NCI-H748 (cell line): ENCODE data around the gene ADGRD2.
"Not testable (repeated sequence)": the region's sequence is repeated elsewhere in the genome, so short reads cannot be mapped to it uniquely, and the experiment has no call there.

Experiments used
- DNase-seq: peaks from one replicate; lab custom pipeline; 2025; ENCODE audit not compliant: unreplicated experiment; lab: John Stamatoyannopoulos, UW

ADGRD2 gene

GRCh38 chr9:124450241-124450924 lies at the start of gene ADGRD2:
Gene ADGRD2 (plus strand): TSS chr9:124450451. CDS start chr9:124451667, 1,216 bp downstream.
- DNase-seq = peak; percentile 68

- DNase-seq = no peak
These were observed 47.0 kb upstream of the ADGRD2 start for GRCh38 chr9:124403246-124403645.

DNA sequence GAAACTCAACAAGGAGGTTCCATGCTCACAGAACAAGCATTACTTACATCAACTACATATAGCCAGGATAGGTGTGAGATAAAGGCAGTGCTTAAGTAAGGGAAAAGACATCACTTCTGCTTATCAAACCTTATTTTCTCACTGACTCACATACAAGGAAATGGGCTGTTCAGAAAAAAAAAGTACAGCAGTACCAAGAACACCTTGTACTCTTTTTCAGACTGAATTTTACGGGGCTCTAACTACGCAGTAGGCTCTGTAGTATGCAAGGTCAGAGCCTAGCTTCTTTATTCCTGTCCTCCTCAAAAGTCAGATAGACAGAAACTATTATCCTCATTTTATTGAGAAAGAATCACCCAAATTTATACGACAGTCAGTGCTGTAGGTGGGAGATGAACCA lies 40.8 kb upstream of the ADGRD2 start:
- DNase-seq = no peak

DNA sequence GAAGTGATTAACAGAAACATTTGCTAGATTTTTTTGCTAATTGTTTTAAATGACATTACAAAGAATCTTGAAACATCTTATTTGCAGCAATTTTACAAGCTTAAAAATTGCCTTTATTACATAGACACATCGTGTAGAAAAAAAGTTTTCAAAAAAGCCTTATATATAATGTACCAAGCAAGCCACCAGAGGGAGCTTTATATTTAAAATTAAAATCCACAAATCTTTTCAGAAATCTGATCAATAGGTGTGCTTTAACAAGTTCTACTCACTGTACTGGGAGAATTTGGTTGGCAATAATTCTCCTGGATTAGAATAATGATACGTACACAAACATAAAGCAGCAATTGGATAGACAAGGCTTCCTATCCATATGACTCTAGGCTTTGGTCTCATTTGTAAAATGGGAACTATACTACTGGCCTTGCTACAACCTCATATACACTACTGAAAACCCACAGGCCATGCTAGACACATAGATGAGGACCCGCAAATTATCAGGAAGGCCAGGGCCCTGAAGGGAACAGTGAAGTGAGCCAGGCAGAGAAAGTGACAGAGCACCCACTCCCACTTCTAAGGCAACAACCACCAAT lies 39.8 kb upstream of the ADGRD2 start:
- DNase-seq = no peak

GRCh38 chr9:124411514-124412227 lies 38.6 kb upstream of the ADGRD2 start:
- DNase-seq = no peak

GRCh38 chr9:124412228-124412575 lies 38.0 kb upstream of the ADGRD2 start:
- DNase-seq = no peak

DNA sequence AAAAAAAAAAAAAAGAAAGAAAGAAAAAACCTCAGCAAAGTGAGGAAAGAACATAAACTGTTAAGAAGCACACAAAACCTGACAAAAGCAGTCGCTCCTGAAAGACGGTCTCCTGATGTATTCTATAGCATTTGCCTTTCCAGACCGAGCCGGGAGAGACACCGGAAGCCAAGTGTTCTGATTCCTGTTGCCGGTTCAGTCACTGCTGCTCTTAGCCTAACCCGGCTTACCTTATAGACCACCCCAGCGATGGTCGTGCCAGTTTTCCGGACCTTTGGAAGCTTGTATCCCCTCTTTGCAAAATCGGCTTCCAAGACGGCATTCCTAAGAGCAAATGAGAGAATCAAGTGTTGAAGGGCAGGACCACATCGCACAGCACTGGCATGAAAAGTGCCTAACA lies 35.6 kb upstream of the ADGRD2 start:
- DNase-seq = no peak

DNA sequence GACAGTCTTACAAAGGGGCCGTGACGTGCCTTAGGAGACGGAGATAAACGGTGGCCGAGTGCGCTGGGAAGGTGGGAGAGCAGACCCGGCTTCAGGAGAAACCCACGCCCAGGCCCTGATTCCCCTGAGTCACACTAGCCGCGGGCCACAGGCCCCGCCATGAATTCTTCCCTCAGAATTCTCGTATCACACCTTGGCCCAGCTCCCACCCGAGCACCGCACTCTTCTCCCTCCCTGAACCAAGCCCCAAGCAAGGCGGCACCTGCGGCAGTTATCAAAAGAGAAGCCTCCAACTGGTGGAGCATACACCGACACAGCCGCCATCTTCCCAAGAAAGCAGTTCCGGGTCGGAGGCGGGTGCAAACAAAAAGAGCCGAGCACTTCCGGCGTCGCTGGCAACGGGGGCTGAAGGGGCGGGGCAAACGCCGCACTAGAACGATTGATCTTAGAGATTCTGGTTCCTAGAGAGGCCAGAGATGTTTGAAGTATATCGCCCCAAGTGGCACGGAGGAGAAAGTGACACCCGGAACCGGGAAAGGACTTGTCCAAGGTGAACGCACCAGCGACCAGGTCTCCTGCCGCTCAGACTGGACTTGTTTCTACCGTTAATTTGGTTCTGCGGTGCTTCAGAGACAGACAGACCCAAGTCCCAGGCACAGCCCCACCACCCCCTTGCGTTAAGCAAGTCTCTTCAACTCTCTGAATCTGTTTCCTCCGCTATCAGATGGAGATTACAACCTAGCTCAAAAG lies 35.0 kb upstream of the ADGRD2 start, which contains the start of gene PSMB7:
TSS of gene PSMB7 (minus strand) at position 341 of the 750 bp plus-strand sequence. CDS start at position 324, 17 bp downstream.
- DNase-seq = peak; percentile 98

GRCh38 chr9:124415852-124416484 lies 34.3 kb upstream of the ADGRD2 start:
- peak; percentile 28 for DNase-seq

DNA sequence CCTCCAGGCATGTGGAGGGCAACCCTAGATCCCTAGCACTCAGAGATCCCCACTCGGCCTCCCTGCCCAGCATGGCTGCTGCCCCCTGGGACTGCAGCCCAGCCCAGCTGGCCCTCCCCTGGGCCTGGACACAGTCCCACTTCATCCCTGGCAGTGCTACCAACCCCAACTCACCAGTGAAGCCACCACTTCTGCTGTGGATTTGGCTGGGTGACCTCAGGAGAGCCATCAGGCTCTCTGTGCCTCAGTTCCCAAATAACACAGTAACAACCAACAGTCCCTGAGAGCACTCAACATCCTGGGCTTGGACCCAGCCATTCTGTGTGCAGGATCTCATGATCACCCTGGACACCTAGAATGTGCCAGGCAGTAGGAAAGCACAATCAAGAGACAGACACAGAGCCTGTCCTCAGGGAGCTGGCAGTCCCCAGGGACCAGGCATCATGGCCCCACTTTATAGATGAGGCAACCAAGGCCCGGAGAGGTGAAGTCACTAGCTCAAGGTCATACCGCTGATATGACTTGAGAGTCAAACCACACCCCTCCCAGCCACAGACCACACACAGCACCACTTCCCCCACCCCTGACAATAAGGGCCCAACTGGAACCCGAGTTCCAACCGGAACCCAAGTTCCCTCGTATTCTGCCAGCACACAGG lies 30.3 kb upstream of the ADGRD2 start:
- DNase-seq = no peak

DNA sequence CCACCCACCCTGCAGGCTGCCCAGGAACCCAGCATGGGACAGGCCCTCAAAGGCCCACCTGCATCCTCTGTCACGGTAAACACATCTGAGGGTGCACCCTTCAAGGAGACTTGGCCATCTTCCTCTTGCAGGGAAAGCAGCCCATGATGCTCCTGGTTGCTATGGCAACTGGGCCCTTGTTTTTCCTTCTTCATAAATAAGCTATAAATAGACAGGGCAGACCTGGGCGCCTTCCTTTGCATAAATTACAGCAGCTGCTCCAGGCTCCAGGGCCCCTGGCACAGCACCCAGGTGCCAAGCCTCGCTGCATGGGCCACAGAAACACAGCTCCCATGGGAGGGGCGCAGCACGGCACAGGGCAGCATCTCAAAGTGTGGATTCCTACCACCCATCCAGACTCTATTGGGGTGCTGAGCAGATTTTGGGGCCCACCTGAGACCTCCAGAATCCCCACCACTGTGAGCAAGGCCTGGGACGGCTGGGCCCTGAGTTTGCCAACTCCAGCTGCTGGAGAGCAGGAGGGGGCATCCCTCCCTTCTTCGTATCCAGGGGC lies 29.2 kb upstream of the ADGRD2 start:
- peak; percentile 54 for DNase-seq

GRCh38 chr9:124423155-124423554 lies 27.1 kb upstream of the ADGRD2 start:
- no peak for DNase-seq

GRCh38 chr9:124423591-124423990 lies 26.7 kb upstream of the ADGRD2 start:
- DNase-seq = no peak

GRCh38 chr9:124425733-124426132 lies 24.5 kb upstream of the ADGRD2 start:
- DNase-seq = not testable (repeated sequence)

DNA sequence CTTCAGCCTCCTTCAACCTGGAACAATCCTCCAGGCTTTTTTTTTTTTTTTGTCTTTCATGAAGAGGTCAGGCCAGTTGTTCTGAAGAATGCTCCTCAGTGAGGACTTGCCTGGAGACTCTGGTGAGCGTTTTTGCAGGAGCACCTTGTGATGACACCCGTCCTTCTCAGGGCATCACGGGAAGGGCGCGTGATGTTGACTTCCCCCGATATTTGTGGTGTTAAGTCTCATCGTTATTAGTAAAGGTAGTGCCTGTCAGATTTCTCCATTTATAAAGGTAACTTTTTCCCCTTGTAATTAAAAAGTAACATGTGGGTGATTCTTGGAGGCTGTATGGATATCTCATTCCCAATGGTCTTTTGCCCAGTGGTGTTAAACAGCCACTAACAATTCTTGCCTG lies 23.9 kb upstream of the ADGRD2 start:
- no peak for DNase-seq

DNA sequence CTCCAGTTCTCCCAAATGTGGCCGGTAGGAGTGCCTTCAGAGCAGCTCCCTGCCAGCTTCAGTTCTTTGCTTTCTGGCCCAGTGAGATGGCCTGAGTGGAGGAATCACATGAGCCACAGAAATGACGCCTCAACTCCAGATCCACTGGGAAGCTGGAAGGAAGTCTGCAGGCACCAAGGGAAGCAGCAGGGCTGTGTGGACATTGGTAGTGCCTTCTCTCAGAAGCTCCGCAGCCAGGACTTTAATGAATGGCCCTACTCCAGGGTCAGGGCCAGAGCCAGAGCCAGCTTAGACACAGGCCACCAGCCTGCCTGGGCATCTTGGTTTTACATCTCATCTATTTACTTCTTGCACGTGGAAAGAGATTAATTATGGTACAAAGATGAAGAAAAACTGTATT lies 23.0 kb upstream of the ADGRD2 start:
- no peak for DNase-seq

- no peak for DNase-seq
These were observed 21.3 kb upstream of the ADGRD2 start for GRCh38 chr9:124428751-124429529.

- DNase-seq = no peak
These were observed 20.8 kb upstream of the ADGRD2 start for GRCh38 chr9:124429530-124429867.

GRCh38 chr9:124436320-124436719 lies 13.9 kb upstream of the ADGRD2 start:
- no peak for DNase-seq

DNA sequence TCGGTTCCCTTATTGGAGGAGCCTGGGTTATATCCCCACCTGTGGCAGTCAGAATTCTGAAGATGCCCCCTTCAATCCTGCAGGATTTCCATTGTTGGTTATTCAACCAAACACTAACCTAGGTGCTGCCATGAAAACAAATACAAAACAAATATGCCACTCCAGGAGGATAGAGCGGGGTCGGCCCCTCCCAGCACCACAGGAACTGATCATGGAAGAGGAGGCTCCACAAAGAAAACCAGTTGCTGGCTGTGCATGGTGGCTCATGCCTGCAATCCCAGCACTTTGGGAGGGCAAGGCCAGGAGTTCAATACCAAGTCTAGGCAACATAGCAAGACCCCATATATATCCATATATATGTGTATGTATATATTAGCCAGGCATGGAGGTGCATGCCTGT lies 13.2 kb upstream of the ADGRD2 start:
- DNase-seq = no peak
